ENCODE results near the gene GTPBP8.
"Not testable (repeated sequence)": the region's sequence is repeated elsewhere in the genome, so short reads cannot be mapped to it uniquely, and the experiment has no call there.

The GTPBP8 gene

DNA sequence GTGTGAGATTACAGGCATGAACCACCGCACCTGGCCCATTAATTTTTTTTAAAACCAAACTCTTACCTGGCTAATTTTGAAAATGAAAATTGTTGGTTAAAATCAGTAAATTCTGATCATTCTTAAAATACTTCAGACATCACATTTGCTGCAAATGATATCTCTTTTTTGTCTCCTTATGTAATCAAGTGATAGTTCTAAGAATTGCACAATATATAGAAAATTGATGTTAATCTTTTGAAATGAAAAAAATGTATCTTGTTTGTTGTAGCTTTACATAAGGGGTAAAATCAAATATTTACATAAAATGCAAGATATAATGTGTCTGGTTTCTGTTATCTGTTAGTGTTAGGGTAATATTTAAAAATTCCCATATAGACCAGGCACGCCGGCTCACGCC is 5.0 kb downstream of the GTPBP8 start:
- FAIRE-seq, result no peak
- DNase-seq (ENCODE audit: insufficient read length, low spot score), result no peak

DNA sequence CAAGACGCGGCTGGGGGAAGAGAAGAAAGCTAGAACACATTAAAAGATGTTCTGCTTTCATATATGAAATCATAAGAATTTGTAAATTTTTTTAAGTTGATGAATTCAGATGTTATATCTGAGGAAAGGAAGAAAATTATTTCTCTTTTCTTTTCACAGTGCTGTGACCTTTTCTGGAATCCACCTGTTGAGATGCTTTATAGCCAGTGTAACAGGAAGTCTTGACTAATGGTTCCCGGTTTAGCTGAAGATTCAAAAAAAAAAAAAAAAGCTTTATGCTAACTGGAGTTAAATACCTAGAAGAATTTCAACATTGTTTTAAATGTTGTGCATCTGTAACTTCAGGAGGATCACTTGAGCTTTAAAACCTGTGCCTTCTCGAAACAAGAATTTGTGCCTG is 9.9 kb downstream of the GTPBP8 start:
- FAIRE-seq (no peak), DNase-seq (ENCODE audit: insufficient read length, low spot score) (no peak)

DNA sequence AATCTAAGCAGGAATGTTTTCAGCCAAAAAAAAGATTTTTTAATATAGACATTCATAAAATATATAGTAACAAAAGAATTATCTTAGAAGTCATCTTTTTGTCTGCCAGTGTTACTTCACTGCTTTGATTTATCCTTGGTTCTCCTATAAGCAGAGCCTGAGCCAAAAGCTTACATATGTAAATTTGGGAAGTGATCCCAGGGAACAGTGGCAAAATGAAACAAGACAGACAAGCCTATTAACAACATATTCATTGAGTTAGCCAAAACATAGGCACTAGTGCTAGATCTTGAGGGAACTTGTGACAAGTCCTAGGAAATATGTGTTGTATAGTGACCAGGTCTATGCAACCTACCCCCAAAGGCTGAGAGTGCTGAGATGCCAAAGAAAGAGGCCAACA is 11.3 kb downstream of the GTPBP8 start:
- no peak for DNase-seq (ENCODE audit: insufficient read length, low spot score)
- no peak for FAIRE-seq

DNA sequence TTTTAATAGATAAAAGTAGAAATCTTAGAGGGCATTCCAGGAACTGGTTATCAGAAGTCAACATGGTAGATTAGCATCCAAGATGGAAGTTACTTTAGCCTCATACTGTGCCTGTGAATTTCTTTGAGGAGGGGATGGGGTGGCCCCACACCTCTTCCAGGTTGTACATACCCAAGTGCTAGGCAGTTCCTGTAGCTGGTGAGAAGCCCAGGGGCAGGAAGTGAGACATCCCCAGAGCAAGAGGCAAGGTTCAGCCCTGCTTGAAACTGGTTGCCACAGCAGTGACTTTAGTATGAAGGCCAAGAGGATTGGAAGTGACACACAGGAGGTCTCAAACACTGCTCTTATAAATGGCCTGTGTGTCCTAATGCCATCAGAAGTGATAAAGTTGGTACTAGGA is 11.9 kb downstream of the GTPBP8 start:
- FAIRE-seq, result no peak
- no peak for DNase-seq (ENCODE audit: insufficient read length, low spot score)

DNA sequence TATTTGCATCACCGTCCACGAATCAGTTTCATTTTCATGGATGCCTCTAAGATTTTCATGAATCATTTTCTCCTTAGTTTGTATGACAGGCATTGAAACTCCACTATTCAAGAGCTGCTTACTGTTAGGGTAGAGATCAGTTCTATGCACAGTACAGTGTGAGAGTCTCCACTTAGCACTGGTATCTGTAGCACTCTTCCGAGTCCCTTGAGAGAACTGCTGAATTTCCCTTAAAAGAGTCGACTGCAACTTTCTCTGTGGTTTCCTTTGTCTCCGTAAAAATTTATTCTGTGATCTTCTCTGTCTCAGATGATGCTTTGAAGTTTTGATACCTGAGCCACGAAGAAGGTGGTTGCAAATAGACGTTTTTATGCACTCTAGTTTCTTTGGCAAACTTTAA is 14.8 kb downstream of the GTPBP8 start:
- FAIRE-seq, result no peak
- no peak for DNase-seq (ENCODE audit: insufficient read length, low spot score)

DNA sequence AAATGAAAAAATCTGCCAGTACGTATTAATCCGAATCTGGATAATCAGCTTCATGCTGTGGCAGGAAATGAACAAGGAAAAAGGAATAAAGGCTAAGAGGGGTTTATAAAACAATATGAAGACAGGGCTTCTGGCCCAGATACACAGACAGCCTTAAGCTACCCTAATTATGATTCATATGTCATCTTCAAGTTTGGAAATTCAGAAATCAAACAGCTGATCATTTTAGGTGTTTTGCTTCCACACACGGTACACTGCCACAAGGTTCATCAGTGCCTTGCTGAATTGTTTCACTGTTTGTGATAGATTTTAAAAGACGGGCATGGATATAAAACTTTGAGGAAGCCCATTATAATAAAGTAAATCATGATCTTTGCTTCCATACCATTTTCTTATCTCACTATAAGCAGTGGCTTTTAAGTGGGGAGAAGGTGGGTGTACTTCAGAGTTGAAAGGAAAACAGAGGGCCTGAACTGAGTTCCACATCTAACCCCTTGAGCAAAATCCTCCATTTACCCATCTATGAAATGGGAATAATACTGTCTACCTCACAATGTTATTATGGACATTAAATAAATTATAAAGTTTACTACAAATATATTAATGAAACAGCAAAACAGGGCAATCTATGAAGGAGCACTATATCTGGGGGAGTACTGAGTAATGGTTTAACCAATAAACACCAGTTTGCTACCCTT is 15.7 kb downstream of the GTPBP8 start:
- FAIRE-seq (no peak), DNase-seq (ENCODE audit: insufficient read length, low spot score) (no peak)

DNA sequence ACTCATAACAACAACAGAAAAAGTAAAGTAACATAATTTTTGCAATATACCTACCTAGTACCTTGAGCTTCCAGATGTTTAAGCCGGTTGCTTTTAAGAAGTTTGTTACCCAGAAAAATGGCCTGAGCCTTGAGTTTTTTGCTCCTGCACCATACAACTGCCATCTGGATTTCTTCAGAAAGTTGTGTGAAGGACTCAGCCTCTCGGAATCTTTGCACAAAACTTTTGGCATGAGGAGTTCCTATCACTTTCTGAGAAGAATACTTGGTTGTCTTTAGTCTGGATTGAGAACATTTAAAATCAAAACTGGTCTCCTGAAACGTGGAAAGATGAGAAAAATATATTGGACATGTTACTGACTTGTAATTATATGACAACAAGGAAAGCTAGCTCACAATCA is 17.3 kb downstream of the GTPBP8 start:
- FAIRE-seq (no peak), DNase-seq (ENCODE audit: insufficient read length, low spot score) (no peak)

DNA sequence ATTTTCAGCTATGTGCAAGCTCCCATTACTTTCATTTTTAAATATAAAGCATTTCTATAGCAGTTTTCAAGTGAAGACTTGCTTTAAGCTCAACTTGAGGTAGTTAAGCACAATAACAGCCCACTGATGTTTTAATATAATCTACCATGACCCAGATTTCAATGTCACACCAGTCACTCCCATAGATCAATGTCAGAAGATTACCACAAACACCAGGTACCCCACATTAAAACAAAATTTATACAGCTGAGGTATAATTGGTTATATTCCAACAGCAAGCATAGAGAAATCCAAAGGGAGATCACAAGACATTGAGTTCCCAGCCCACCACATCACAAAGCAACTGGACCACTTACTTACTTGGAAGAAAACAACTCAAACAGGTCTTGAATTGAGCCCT is 22.8 kb downstream of the GTPBP8 start:
- DNase-seq (ENCODE audit: insufficient read length, low spot score) (no peak), FAIRE-seq (no peak)

DNA sequence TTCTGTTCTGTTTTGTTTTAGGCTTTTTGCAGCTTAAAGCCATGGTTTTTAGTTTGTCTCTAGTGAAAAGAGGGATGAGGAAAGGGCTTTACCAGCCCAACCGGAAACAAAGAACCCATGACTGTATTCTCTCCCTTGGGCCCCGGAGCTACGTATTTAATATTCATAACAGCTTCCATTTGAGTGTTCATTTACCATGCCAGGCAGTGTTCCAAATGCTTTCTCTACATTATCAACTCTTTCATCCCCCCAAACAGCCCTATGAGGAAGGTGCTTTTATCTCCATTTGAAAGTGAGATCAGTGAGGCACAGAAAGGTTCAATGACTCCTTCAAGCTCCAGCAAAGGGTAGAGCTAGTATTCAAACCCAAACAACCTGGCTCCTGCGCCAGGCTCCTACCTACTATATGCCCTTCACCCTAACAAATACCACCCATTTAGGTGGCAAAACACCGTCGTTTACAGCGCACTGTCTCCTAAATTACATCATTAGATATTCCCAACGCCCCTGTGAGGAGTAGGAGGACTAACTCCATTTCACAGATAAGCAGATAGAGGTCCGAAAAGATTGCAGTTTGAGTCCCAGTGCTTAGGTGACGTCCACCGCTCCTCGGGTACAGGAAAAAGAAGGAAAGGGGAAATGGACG is 27.9 kb downstream of the GTPBP8 start:
- no peak for DNase-seq (ENCODE audit: insufficient read length, low spot score)
- no peak for FAIRE-seq

DNA sequence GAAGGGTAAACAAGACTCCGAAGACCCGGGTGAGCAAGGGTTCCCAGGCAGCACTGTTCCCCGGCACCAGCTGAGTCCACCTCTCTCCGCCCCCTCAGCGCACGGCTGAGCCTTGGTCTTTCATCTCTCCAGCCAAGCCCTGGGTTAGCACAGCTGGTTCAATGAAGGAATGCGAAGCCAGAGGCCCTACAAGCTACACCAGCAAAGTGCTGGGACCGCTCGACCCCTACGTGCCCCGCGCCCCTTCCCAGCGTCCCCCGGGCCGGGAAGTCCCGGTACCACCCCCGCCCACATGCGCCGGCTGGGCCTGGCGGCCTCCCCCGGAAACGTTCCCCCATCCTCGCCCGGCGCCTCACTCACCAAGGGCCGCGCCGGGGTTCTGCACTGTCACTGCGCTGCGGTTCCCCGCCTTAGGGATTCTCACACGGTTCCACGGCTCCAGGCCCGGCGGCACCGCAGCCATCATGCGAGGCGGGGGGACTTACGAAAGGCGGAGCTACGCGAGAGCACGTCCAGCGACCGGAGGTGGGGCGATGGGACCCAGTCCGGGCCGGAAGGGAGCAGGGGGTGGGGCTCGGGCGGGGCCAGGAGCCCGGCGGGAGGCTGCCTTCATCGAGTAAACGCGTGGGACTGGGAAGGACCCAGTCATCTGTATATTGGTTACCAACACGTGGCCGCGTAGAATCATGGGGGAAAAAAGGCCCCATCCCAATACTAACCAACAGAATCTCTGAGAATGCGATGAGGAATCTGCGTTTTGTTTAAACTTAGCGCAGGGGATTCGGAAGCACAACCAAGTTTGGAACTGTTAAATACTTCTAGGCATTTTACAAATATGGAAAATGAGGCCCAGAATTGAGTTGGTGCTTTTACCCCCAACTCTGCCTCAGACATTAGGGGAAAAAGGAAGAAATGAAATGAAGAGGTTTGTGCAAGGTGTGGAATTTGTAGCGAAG is 28.7 kb downstream of the GTPBP8 start:
- DNase-seq (ENCODE audit: insufficient read length, low spot score) (peak; percentile 93), FAIRE-seq (peak; percentile 36)

DNA sequence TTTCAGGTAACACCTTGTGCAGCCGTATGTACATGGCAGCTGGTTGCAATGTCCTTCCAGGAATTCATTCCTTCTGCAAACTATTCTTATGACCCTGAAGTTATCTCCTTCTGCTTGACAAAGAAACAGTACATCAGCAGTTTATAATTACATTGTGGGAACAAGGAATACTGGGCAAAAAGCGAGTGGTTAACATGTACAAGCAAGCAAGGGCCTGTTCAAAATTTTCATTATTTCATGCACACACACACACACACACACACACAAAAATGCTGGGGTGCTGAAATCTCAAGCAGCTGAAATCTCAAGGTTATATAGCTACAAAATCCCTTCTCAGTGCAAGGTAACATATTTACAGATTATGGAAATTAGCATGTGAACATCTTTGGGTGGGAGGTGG is 30.7 kb downstream of the GTPBP8 start:
- FAIRE-seq (no peak), DNase-seq (ENCODE audit: insufficient read length, low spot score) (no peak)

DNA sequence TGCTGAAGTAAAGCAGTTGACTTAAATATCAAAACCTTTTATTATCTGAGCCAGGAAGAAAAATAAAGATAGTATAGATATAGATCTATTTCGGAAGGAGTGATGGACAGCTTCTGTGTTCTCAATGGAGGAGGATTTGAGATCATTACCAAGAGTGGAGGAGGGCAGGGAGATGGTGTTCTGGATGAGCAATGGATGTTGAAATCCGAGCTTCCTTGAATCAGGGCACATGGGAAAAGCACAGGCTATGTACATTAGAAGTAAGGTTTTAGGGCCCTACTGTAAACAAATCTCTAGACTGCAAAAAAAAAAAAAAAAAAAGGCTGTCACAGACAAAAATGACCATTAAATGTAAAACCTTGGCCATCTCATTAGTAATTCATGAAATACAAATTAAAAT is 43.2 kb downstream of the GTPBP8 start:
- FAIRE-seq (no peak), DNase-seq (ENCODE audit: insufficient read length, low spot score) (no peak)

DNA sequence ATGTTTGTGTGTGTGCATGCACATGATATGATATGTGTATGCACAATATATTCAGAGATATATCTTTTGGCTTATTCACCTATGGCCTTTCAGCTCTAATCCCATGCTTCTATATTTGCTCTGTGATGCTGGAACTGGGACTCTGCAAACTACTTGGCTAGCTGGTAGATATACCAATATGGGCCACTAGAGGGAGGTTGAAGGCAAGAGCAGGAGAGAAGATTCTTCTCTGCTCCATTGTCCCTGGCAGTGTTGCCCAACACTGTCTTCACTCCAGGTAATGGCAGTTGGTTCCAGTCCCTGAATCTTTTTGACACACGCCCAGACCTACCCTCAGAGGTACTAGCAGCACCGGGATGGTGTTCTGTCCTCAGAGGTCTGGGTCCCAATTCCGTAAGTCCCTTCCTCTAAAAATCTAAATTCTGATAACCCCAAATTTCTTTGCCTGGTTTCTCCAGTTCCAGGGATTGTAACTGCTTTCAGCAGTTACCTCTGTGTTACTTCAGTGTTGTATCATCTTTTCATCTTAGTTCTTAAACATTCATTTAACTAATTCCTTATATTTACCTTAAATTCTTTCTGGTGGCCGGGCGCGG is 44.7 kb downstream of the GTPBP8 start:
- FAIRE-seq, result peak; percentile 58

DNA sequence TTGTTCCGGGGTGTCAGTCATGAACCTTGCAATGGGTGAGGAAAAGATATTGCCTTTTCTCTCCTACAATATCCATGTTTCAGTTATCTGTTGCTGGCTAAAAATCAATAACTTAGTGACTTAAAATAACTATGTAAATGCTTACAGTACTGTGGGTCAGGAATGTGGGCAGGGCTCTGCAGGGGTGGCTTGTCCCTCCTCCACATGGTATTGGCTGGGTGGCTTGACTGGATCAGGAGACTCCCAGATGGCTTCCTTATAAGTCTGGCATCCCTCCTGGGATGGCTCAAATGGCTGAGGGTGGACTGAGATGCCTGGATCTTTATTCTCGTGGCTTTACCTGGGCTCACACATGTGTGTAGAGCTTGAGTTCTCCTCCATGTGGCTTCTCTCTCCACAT is 47.5 kb downstream of the GTPBP8 start:
- DNase-seq (ENCODE audit: insufficient read length, low spot score) (no peak), FAIRE-seq (no peak)

More for the DNA sequence above, 44.7 kb downstream of the GTPBP8 start:
- DNase-seq (ENCODE audit: insufficient read length, low spot score), result peak; percentile 62

DNA sequence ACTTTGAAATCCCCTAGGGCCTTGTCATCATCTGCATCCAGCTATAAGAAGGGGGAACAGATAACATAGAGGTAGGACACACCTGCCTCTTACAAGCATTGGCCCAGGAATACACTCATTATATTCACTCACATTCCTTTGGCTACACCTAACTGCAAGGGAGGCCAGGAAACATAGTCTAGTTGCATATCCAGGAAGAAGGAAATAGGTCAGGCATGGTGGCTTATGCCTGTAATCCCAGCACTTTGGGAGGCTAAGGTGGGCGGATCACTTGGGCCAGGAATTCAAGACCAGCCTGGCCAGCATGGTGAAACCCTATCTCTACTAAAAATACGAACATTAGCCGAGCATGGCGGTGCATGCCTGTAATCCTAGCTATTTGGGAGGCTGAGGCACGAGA is 48.8 kb downstream of the GTPBP8 start:
- no peak for DNase-seq (ENCODE audit: insufficient read length, low spot score)
- FAIRE-seq, result no peak

DNA sequence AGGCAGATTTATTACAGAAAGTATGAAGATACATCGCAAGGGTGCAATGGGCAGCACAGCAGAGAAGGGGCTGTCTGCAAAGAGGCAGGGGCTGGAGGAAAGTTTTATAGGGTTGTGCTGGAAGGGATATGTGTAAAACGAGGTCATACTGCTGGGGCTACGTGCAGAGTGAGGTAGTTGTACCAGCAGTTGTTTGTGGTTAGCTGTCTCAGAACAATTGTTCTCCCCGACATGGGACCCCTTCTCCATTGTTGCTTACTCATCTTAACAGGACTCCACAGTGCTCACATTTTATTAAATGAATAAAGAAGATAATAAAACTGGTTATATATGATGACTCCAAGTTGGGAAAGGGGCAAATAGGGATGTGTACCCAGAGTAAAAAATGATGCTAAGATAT is 49.4 kb downstream of the GTPBP8 start:
- no peak for DNase-seq (ENCODE audit: insufficient read length, low spot score)
- FAIRE-seq, result no peak

DNA sequence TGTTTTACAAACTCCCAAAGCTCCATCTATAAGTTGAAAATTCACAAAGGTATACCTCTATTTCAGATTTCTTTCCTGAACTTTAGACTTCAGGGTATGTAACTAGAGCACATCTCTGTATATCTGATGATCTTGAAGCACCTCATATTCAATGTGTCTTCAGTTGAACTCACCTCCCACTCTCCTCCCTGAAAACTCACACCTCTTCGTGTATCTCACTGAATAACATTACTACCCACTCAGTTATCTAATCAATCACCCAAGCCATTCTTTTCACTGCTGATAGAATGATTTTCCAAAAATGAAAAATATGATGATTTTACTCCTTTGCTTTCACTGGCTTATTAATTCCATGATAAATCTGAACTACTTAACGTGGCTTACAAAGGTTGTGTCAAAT is 52.9 kb downstream of the GTPBP8 start:
- DNase-seq (ENCODE audit: insufficient read length, low spot score) (no peak), FAIRE-seq (no peak)

DNA sequence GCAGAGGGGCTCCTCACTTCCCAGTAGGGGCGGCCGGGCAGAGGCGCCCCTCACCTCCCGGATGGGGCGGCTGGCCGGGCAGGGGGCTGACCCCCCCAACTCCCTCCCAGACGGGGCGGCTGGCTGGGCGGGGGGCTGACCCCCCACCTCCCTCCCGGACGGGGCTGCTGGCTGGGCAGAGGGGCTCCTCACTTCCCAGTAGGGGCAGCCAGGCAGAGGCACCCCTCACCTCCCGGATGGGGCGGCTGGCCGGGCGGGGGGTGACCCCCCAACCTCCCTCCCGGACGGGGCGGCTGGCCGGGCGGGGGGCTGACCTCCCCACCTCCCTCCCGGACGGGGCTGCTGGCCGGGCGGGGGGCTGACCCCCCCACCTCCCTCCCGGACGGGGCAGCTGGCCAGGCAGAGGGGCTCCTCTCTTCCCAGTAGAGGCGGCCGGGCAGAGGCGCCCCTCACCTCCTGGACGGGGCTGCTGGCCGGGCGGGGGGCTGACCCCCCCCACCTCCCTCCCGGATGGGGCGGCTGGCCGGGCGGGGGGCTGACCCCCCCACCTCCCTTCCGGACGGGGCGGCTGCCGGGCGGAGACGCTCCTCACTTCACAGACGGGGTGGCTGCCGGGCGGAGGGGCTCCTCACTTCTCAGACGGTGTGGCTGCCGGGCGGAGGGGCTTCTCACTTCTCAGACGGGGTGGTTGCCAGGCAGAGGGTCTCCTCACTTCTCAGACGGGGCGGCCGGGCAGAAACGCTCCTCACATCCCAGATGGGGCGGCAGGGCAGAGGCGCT is 55.6 kb downstream of the GTPBP8 start:
- not testable (repeated sequence) for FAIRE-seq; DNase-seq (ENCODE audit: insufficient read length, low spot score)

DNA sequence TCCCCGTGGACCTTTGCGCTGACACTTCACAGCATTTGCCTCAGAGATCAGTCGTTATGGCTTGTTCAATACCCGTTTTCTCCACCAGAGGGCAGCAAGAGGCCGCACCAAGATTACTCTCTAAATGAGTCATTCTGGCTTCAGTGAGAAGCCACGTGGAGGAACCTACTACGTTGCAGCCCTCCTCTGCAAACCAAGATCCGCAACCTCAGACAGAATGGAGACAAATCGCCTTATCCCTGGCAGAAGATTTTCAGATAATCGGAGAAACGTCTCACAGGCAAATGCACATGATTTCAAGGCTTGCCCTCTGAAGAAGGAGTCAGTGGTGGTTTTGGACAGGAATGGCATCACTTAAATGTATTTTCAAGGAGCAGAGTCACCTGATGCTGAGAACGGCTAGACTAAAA is 60.5 kb downstream of the GTPBP8 start:
- DNase-seq (ENCODE audit: insufficient read length, low spot score), result peak; percentile 71
- no peak for FAIRE-seq
